Kidney capillary endothelial cell (primary cell): Measurements from ENCODE around the gene UIMC1.

Source experiments
- DNase-seq: peaks from one replicate; pipeline ENCODE4 v3.0.0-alpha.2; 2018; ENCODE audit warnings: low spot score

Gene UIMC1

GRCh38 chr5:176902102-176902814 lies 104.3 kb downstream of the UIMC1 start:
- no peak for DNase-seq

DNA sequence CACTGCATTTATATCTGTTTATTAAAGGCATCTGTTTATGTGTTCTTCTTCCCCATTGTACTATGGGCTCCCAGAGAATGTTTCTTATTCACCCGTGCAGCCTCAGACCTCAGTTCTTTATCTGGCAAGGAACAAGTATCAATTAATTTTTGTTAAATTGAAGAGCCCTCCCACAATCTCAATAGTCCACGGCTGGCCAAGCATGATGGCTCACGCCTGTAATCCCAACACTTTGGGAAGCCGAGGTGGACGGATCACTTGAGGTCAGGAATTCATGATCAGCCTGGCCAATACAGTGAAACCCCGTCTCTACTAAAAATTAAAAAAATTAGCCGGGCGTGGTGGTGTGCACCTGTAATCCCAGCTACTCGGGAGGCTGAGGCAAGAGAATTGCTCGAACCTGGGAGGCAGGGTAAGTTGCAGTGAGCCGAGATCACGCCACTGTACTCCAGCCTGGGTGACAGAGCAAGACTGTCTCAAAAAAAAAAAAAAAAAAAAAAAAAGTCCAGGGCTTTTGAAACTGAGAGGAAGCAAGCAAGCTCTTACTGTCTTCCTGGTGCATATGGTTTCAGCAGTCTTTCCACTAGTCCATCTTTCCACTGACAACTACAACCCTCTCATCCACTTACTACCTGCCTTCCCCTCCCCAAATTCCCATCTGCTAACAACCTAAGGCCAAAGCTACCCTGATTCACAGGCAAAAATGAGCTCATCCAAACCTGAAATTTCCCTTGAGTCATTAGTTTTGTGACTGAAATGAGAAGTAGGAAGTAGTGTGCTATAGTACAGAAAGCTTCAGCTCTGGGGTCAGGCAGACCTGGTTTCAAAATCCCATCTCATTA lies 105.1 kb downstream of the UIMC1 start:
- no peak for DNase-seq

DNA sequence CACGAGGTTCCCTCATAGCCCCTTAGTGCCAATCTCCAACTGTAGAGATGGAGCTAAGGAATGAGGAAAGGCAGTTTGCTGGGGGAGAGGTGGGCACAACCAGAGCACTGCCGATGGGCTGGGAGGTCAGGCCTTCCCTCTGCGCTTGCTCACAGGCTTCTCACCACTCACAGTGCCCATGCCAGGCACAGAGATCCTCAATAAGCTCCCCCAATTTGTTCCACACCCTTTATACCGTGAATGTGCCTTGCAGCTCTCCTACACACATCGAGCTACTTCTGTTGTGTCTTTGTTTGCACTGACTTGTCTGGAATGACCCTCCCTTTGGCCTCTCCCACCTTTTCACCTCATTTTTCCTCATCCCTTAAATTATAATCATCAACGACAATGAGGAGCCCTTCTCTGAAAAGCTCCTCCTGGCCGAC lies 105.8 kb downstream of the UIMC1 start:
- DNase-seq = no peak

- no peak for DNase-seq
Measured at GRCh38 chr5:176899946-176900779, 106.4 kb downstream of the UIMC1 start.

- no peak for DNase-seq
Measured at GRCh38 chr5:176899296-176899891, 107.2 kb downstream of the UIMC1 start, which contains the start of gene HK3. Gene HK3, minus strand, starts transcription at chr5:176899346. Its CDS starts 3,187 bp downstream, at chr5:176896159.

DNA sequence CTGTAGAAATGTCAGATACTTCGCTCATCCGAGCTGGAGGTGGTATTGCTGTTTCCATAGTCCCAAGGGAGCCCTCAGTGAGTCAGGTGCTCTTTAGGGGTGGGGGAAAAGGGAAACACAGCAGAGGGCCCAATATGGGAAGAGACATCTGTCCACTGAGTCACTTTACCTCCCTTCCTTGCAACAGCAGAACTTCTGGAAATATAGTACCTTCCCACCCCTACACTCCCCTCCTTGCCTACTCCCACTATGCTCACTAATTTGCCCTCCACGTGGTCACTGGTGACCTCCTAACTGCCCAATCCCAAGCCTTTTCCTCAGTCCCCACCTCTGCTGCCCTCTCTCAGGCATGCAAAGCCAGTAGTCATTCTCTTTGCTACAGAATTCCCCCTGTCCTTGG lies 109.3 kb downstream of the UIMC1 start:
- DNase-seq = no peak

- no peak for DNase-seq
Measured at GRCh38 chr5:176895831-176896230, 110.7 kb downstream of the UIMC1 start.

DNA sequence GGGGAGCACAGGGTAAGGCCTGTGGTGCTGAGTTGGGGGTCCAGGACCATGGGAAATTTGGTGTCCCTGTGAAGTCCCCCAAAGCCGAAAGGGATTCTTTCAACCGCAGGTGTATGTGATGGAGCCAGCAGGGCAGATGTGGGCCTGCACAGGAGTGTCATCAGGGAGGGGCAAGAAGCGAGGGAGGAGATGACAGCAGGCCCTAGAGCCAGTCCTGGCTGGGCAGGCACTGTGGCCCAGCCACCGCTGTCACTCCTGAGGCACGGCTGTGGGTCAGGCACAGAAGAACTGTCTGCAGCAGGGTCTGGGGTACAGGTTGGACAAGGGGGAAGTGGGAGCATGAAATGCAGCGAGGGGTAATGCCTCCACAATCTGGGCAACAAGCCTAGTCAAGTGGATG lies 112.3 kb downstream of the UIMC1 start:
- no peak for DNase-seq

DNA sequence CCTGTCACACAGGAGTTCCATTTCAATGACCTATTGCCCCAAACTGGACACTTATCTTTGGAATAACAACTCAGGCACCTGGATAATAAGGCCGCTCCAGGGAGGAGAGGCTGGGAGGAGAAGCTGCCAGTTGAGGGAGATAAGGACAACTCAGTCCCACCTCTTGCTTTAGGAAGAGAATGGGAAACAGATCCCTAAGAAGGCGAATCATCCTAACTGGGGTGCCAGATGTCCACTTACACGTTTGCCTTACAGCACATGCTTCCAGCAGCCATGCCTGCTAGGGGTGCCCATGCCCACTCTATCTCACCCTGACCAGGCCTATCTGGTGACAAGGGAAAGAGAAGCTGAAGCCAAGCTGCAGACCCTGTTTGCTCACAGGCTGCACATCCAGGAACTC lies 113.9 kb downstream of the UIMC1 start:
- DNase-seq = no peak

GRCh38 chr5:176891331-176891958 lies 115.1 kb downstream of the UIMC1 start:
- DNase-seq = no peak

DNA sequence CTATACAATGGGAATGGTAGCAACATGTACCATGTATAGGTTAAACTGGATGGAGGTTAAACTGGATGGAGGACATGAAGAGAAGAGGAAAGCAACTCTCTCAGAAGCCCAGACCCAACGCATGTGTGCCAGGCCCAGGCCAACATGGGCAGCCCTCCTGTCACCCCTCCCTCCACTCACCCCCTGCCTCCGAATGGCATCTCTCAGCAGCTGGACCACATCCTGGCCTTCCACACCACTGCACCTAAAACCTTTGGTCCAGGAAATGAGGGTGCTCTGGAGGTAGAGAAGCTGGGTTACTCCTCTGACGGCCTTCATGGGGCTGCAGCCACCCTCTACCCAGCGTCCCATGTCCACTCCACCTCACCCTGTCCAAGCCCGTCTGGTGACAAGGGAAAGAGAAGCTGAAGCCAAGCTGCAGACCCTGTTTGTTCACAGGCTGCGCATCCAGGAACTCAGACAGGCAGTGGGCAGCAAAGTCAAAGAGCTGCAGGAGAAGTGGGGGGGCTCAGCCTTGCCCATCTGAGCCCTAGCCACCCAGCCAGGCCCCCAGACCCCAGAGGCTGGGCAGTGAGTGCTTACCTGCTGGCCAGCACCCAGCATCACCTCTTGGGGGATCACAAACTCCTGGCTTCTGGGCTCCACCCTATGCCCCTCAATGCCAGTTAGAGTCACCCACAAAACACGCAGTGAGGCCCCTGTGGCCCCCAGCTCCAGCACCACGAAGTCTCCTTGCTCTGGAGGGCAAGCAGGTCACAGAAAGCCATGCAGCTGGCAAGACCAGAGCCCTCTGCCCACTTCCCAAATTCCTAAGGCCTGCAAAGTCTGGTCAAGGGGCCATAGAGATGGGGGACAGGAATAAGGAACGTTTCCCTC lies 115.9 kb downstream of the UIMC1 start:
- DNase-seq = no peak

DNA sequence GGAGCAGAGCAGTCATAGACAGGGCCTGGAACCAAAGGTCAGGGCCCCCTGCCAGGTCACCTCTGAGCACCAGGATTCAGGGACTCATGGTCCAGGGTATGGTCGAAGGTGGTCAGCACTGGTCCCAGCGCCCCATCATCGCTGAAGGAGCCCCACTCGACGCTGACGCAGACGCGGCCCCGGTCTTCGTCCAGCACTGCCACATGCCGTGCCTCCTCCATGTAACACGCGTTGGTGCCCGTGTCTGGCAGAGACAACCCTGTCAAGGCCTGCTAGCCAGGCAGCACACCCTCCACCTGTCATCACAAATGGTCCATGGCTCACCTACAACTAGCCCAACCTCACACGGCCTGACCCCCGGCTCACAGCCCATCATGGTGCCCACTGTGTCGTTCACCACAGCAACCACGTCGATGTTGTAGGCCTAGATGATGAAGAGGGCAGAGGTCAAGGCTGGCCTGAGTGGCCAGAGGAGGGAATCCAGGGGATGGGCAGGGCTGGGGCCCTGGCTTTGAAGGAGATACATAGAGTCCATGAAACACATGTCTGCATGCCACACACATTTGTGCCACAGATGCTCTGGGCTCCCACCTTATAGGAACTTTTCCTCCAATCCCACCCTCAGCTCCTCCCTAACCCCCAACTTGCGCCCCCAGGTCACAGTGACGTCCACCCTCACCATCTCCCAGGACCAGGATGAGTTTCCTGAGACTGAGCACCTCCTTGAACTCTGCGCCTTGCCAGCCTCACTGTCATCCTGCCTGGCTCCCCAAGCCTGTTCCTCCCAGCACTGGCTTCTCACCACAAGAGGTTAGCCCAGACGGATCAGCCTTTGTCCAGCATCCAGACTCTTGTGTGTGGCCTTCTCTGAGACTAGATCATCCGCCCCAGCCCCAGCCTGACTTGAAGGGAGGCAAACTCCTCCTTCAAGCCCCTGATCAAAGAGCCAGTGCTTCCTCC lies 117.0 kb downstream of the UIMC1 start:
- DNase-seq = no peak

DNA sequence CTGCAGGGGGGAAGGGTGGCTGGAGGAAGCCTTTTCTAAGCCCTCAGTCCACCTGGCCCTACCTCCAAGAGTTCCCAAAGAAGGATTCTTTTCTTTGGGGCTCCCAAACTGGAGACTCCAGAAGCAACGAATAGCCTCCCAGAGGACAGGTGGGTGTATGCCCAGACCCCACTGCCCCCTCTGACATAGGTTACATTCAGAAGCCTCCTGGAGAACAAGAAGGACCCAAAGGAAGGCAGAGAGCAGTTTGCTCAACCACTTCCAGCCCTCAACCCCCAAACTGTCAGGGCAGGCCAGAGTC lies 117.8 kb downstream of the UIMC1 start:
- DNase-seq = no peak

- no peak for DNase-seq
Measured at GRCh38 chr5:176888016-176888864, 118.3 kb downstream of the UIMC1 start.

- no peak for DNase-seq
Measured at GRCh38 chr5:176887252-176887849, 119.2 kb downstream of the UIMC1 start.

DNA sequence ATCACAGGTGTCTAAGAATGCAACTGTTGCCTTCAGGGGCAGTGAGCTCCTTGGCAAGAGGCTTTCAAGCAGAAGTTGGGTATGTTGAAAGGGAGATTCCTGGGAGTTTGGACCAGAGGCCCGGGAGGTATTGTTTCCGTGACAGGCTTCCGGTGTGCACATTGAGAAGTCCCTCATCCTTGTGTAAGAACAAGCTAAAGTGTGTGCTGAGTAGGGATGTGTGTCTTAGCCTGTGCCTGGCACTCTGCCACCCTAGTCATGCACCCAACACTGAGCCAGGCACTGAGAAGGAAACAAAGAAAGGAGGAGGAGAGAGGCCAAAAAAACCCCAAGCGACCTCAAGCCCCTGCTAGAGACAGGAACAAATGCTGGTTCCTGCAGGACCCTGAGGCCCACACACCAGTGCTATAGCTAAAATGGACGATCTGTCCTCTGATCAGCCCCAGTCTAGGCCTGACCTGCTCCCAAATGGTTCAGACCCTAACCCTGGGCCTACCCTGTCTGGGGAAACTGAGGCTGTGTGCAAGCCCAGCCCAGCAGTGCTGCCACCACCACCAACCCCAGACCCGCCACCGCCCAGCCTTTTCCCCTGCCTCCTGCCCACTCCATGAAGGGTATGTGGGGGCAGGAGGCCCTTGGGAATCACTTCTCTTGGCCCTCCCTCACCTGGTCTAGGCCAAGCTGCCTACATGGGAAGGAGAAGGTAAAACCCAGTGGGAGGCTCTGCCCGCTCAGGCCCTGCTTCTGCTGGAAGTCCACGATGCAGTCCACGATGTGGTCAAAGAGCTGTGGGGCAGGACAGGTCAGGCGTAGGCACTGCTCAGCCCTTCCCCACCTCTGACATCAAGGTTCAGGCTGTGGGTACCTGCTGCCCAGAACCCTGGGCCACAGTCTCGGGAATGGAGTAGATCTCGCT lies 120.0 kb downstream of the UIMC1 start:
- DNase-seq = no peak

DNA sequence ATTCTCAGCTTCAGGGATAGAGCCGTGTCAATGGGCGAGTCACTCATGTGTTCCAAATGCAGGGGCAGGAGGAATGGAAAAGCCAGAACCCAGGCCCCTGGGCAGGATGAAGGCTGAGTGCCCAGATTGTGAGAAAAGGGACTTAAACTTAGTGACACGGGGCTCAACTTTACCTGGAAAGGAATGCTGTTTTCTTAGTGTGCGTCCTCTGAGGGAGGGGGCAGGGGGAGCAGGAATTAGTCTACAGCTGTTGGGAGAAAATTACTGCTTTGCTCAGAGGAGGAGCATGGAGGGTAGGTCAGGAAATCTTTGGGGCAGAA lies 122.0 kb downstream of the UIMC1 start:
- no peak for DNase-seq
